ENCODE data around the gene PTPN14.

DNA sequence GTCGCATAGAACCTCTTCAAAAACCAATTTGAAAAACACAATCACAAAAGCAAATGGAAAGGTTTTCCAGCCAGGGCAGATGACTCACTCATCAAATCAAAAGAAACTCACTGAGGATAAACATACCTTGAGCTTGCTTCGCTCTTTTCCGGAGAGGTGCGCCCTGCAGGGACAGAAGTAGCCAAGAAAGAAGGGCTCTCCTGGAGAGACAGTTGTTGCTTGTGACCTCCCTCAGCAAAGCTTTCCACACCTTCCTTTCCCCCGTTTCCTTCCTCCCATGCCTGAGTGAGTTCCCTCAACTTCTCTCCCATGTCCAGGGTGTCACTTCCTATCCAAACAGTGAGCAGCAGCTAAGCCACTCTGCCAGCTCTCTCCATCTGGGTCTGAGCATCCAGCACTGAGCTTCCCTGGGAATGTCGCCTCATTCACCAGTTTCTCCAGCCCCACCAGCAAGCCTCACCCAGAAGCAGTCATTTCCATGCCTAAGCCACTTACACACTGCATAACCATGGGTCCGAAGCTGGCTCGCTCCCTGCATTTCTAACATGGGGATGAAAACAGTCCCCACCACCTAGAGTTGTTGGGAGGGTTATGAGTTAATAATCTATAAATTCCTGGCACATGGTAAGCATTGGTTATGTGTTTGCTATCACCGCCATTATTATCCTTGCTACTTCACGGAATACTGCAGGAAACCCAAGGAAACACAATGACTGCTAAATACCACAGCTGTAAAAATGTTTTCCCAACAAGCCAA is 75.0 kb downstream of the PTPN14 start:
- no peak for TF ChIP-seq POLR2A (IDR thresholded peaks at IDR 0.05; ENCODE audit: low read length)
- TF ChIP-seq GATA1 (IDR thresholded peaks at IDR 0.05; ENCODE audit: low read depth, low read length), result no peak
